Loucy (cell line): ENCODE data around the gene MTHFR.

Source experiments
- EZH2phosphoT487 ChIP-seq: fragments of 200-600 bp; IDR thresholded peaks from 2 replicates; pipeline ENCODE4 v1.6.1; 2018; ENCODE audit warnings: antibody characterized with exemption, mild to moderate bottlenecking, moderate library complexity, borderline replicate concordance
- TF ChIP-seq, protein P1 (sequence below): fragments of 200-600 bp; sonication (generic); conservative IDR thresholded peaks from 2 replicates; pipeline ENCODE4 v1.5.1; 2014; ENCODE audit warnings: mild to moderate bottlenecking, antibody characterized with exemption, low read length

DNA sequence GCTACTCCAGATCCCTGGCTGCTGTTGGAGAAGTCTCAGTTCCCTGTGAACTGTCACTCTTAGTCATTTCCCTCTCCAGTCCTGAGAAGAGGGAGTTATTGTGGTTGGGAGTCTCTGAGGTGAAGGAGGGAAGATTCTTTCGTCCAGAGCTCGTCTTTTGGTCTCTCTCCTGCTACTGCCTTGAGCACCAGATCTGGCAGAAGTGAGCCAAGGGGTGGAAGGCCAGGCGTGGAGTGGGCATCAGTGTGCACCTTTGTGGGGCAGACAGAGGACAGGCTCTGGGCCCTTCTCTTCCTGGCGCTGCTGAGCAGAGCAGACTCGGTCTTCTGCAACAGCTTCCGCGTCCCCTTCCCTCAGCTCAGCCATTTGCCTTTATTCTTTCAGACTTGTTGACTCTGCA is 19.4 kb upstream of the MTHFR start:
- TF ChIP-seq, protein P1, sequence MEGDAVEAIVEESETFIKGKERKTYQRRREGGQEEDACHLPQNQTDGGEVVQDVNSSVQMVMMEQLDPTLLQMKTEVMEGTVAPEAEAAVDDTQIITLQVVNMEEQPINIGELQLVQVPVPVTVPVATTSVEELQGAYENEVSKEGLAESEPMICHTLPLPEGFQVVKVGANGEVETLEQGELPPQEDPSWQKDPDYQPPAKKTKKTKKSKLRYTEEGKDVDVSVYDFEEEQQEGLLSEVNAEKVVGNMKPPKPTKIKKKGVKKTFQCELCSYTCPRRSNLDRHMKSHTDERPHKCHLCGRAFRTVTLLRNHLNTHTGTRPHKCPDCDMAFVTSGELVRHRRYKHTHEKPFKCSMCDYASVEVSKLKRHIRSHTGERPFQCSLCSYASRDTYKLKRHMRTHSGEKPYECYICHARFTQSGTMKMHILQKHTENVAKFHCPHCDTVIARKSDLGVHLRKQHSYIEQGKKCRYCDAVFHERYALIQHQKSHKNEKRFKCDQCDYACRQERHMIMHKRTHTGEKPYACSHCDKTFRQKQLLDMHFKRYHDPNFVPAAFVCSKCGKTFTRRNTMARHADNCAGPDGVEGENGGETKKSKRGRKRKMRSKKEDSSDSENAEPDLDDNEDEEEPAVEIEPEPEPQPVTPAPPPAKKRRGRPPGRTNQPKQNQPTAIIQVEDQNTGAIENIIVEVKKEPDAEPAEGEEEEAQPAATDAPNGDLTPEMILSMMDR, result no peak
- no peak for TF ChIP-seq EZH2phosphoT487
